G401 (cell line): ENCODE data around the gene TNS1. TPM values are rescaled to one million over a fixed set of nuclear protein-coding genes. Genes with fewer than 3 reads are reported as not detected.

Experiments
- DNase-seq: peaks from one replicate; pipeline ENCODE4 v3.0.0-alpha.2; 2015; ENCODE audit warnings: low spot score
- in situ Hi-C: cut with HindIII; loops from 2 replicates; pipeline ENCODE4 v1.10.0; 2016; ENCODE audit warnings: low sequenced_read_pairs, mixed read lengths
- total RNA-seq: library from RNA; depleted of rRNA; stranded (reverse); fragments of >200 nt; shearing (Covaris generic); gene quantifications from 2 replicates; pipeline ENCODE4 v1.2.3, GENCODE V29; 2014

The TNS1 gene
- total RNA-seq, 1 experiment from 2014 or later, result not detected

- in situ Hi-C loops, result no loop called here
- no peak for DNase-seq
Observed at GRCh38 chr2:217910875-217911212, 92.0 kb downstream of the TNS1 start.

GRCh38 chr2:217909156-217909820, 93.5 kb downstream of the TNS1 start:
- DNase-seq, result peak; percentile 37
- in situ Hi-C loops, result no loop called here

DNA sequence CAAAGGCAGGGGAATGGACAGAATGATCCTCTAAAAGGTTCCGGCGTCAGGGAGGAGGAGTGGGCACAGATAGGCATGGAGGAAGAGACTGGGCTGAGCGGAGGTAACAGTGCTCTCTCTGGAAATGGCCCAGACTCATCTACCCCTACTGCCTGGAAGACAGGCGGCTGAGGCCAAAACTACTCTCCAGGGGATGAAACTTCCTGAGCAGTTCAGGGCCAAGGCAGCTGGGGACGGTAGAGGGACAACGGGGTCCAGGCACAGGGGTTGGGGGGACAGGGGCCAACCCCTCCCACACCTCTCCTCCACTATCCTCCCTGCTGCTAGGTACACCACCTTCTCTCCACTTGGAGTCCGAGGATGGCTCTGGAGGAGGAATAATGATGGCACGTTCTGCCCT, 94.3 kb downstream of the TNS1 start:
- in situ Hi-C loops, result no loop called here
- no peak for DNase-seq

GRCh38 chr2:217907266-217907665, 95.5 kb downstream of the TNS1 start:
- in situ Hi-C loops, result no loop called here
- DNase-seq, result no peak

- in situ Hi-C loops, result no loop called here
- no peak for DNase-seq
Observed at GRCh38 chr2:217906798-217907197, 96.0 kb downstream of the TNS1 start.

- DNase-seq, result no peak
- in situ Hi-C loops, result no loop called here
Observed at GRCh38 chr2:217905896-217906295, 96.9 kb downstream of the TNS1 start.

GRCh38 chr2:217905395-217905794, 97.4 kb downstream of the TNS1 start:
- in situ Hi-C loops, result no loop called here
- no peak for DNase-seq

- in situ Hi-C loops, result no loop called here
- no peak for DNase-seq
Observed at GRCh38 chr2:217904614-217904965, 98.2 kb downstream of the TNS1 start.

DNA sequence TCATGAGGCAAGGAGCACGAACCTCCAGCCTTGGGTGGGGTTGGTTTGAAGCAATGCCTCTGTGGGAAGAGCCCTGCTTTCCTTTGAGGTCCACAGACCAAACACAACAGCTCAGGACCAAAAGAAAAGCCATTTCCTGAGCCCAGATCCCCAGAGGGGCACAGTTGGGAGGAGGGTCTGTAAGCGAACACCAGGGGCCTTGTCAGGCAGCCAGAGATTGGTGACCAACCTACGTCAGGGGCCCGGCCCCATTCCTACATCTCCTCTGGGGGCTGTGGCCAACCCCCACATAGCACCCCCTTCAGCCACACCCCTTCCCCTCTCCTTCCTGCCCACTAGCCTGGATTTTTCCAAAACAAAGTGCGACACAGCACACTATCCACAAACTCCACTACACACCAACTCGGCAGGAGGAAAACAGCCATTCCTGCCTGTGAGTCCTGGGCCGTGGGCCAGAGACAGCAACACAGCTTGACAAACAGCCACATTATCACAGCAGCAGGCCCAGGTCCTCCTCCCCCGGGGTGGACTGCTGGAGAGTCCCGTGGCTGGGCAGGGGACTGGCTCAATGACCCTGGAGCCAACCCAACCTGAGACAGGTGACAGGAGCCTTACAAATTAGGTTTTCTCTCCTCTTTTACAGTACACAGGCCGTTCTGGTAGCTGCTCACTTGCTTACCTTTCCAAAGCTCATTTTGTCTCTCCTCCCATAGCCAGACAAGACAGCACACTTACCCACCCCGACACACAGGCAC, 98.8 kb downstream of the TNS1 start:
- DNase-seq, result no peak
- in situ Hi-C loops, result no loop called here

DNA sequence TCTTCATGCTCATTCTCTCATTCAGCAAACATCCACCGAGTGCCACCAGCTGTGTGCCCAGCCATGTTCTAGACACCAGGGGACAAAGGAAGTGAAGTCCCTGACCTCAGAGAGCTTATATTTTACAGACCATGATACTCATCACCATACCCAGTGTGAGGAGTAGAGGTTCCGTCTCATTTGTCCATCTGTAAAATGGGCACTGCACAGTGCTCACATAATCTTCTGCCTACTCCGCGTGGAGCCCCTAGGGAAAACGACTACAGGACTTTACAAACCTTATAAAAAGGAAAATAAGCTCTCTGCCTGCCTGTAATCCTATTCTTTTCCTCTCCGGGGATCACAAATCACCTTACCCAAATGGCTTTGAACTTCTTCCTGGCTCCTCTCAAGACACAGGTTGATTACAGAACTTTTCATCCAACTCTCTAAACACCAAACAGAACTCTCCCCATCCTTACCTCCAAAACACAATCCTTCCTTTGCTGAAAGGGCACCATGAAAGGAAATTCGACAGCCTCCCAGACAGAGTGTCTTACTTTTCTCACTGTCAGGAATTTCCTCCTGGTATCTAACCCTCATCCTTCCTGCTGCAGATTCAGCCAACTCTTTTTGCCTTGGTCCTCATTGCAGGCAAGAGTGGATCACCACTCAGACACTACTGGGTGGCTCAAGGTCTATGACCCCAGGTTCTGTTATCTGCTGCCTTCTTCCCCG, 99.5 kb downstream of the TNS1 start:
- in situ Hi-C loops, result no loop called here
- no peak for DNase-seq

- DNase-seq, result no peak
- in situ Hi-C loops, result no loop called here
Observed at GRCh38 chr2:217902379-217903141, 100.2 kb downstream of the TNS1 start.

DNA sequence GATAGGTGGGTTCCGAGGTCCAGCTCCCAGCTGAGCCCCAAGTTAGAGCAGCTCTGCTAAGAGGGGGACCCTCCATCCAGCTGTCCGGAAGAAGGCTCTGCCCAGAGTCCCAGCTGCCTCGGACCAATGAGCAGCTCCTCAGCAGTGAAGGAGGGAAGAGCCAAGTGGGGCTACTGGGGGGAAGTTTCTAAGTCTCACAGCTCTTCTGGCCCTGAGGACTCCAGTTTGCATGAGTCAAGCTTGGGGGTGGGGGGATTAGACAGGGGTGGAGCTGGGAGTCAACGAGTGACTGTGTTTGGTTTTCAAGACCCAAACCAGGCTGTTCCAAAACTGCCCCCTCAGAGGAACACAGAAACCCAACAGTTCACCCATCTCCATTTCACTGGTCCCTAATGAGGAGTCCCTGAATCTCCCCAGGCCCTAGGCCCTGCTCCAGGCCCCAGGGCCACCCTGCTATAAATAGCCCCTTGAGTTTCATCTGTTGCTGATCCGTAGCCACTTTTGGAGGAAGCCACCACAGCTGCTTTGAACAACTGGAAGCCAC, 100.9 kb downstream of the TNS1 start:
- no peak for DNase-seq
- in situ Hi-C loops, result no loop called here

- in situ Hi-C loops, result no loop called here
- DNase-seq, result no peak
Observed at GRCh38 chr2:217901400-217901799, 101.4 kb downstream of the TNS1 start.

GRCh38 chr2:217900780-217901360, 101.9 kb downstream of the TNS1 start:
- DNase-seq, result no peak
- in situ Hi-C loops, result no loop called here

DNA sequence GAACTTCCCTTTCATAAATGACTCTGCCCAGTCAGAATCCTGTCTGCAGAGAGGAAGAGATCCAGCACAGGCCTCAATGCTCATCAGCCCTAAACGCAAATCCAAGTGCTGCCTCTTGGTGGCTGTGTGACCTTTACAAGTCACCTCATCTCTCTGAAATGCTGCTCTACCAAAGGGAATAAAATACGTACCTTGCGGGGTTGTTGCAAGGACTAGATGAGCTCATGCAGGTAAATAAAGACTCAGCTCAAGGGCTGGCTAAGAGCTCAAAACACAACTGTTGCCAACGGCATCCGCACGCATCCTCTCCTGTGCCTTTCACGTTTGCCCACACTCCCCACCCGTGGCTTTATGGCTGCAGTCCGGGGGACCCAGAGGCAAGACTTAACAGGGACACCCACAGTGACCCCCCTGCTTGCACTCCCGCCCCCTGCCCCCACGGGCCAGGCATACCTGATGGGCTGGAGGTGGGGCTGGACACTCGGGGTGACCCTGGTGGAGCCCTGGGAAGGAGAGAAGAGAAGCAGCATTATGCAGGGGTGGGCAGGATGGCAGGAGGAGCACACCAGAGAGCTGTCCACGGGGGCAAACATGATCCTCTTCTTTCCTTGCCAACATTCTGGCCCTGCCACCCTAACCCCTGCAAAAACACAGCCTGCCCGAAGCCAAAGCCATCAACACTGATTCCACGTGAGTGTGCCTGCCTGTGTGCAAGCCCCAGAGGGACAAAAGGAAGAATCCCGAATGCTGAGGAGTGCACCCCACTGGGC, 102.6 kb downstream of the TNS1 start:
- no peak for DNase-seq
- in situ Hi-C loops, result no loop called here

DNA sequence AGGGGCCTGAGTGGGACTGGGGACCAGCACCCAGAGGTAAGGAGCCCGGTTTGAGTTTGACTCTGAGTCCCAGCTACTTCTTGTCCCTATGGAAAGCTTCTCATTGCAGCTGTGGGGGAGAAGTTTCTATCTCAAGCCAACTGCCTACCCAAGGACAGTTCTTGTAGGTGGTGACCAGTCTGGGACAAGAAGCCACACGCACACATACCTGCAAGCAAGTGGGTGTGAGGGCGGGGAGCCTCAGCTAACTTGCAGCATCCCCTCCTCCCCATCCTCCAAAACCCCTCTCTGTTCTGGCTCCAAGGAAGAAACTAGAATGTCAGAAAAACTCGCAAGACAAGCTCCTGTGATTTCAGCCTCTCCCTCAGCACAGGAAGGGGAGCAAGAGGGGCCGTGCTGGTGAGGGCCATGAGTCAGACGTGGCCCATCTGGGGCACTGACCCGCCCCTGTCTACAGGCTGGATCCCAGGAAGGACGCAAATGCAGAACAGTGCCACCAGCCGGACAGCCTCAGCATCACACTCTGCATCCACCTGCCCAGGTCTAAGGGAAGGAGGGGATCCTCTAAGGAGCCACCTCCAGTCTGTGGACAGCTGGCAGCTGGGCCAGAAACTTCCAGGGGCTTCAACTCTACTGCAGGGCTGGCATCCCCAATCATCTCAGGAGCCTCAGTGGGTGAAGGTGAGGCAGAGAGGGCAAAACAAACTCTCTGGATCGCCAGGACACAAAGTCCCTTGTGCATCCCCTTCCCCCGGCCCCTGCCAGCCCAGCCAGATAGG, 103.4 kb downstream of the TNS1 start:
- DNase-seq, result no peak
- in situ Hi-C loops, result no loop called here

DNA sequence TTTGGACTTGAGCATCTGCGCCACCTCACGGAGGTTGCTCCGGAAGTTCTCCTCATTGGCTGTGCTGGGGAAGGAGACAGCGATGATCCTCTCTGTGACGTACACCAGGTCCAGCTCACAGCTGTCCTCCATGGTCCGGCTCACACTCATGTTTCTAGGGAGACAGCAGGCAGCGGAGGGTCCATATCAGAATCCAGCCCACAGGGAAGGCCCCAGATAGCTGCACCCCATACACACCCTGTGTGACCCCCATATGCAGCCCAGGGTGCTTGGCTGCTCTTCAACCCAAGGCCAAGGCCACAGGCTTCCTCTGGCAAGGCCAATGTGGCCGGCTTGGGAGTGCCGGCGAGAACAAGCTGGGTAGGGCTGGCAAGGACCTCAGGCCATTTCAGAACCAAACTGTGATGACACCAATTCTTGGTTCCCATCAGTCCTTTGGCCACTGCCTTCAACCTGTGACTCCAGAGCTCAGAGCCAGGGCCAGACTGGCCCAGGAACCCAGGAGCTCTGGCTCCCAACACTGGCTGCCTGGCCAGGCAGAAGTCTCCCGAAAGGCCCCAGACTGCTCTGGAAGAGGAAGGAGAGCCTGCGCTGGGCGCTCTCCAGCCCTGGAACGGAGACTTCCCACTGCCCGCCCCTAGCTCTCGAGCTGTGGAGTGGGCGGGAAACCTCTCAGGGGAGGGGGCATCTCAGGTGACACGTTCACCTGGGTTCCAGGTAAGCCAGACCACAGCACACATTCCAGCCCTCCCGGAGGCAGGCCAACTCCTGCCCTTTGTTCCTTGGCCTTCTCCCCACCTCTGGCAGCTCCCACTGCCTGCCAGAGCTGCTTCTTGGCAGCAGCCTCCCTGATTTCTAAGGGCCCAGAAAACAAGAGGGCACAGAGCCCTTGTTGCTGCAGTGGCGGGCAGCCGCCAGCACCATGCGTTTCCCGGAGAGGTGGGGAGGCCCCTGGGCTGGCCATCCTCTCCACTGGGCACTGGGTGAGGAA, 104.7 kb downstream of the TNS1 start:
- peak; percentile 20 for DNase-seq
- in situ Hi-C loops, result no loop called here
